HG02938 (cell line): ENCODE data around the gene APBB3.
"Not testable (repeated sequence)": the region's sequence is repeated elsewhere in the genome, so short reads cannot be mapped to it uniquely, and the experiment has no call there.

Source experiments
- ATAC-seq: cut with Tn5 transposase; IDR thresholded peaks from one replicate; pipeline ENCODE4 v1.9.1; 2021; ENCODE audit warnings: mild to moderate bottlenecking, moderate library complexity; ENCODE audit not compliant: unreplicated experiment

Gene APBB3, protein sequence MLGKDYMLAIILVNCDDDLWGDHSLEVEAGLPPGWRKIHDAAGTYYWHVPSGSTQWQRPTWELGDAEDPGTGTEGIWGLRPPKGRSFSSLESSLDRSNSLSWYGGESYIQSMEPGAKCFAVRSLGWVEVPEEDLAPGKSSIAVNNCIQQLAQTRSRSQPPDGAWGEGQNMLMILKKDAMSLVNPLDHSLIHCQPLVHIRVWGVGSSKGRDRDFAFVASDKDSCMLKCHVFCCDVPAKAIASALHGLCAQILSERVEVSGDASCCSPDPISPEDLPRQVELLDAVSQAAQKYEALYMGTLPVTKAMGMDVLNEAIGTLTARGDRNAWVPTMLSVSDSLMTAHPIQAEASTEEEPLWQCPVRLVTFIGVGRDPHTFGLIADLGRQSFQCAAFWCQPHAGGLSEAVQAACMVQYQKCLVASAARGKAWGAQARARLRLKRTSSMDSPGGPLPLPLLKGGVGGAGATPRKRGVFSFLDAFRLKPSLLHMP

DNA sequence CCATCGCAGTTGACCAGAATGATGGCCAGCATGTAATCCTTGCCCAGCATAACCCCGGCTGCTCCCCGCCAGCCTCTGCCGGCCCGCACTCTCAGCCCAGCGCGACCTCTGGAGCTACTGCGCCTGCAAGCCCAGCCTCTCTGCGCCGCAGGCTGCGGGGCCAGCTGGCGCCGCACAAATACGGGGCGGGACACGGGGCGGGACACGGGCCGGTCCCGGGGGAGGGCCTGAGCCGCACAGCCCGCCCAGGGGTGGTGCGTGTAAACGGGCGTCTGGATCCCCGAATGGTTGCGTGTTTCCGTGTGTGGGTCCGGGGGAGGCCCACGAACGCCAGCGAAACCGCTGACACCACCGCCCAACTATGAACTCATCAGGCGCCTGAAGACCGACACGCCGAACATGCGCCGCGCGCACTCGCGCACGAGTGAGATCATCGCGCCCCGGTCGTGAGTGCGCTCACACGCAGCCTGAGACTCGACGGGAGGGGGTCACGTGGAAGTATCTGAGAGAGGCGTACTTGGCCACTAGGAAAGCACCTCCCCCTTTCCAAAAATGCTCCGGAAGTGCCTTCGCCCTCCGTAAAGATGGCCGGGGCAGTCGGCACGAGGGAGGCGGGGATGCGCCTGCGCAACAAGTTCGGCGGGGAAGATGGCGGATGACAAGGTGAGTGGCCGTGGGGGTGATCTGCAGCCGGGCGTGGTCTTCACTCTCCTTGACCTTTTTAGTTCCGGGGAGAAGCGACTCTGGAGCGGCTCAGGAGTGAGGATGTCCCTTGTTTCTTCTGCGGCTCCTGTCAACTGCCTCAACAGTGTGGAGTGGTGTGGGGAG is at the start of gene APBB3, which contains the start of gene SLC35A4:
Gene APBB3 (minus strand): TSS at position 403 of the 828 bp plus-strand sequence. CDS start 353 bp downstream, at position 50.
Gene SLC35A4 (plus strand): TSS at position 633 of the 828 bp plus-strand sequence. CDS start 2,342 bp downstream, outside the sequence.
- ATAC-seq = peak; percentile 86

GRCh38 chr5:140611020-140611521 is 46.7 kb upstream of the APBB3 start:
- ATAC-seq = no peak

- ATAC-seq = no peak
Measured at GRCh38 chr5:140609126-140609525, 44.7 kb upstream of the APBB3 start.

GRCh38 chr5:140608722-140609121 is 44.3 kb upstream of the APBB3 start:
- ATAC-seq = no peak

DNA sequence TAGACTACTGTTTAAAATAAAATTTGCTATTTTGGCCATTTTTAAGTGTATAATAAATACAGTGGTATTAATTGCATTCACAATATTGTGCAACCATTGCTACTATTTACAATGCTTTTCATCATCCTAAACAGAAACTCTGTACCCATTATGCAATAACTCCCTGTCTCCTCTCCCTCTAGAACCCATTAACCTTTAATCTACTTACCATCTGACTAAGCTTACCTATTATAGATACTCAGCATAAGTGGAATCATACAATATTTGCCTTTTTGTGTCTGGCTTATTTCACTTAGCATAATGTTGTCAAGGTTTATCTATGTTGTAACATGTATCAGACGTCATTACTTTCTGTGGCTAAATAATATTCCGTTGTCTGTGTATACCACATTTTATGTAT is 42.6 kb upstream of the APBB3 start:
- ATAC-seq = no peak

DNA sequence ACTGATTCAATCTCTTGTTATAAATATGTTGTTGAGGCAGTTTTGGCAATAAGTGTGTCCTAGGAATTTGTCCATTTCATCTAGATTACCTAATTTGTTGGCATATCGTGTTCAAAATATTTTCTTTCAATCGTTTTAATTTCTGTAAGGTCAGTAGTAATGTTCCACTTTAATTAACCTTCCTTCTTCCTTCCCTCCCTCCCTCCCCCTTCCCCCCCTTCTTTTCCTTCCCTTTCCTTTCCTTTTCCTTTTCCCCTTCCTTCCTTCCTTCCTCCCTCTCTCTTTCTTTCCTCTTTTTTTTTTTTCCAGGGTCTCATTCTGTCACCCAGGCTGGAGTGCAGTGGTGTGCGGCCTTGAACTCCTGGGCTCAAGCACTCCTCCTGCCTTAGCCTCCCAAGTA is 41.5 kb upstream of the APBB3 start:
- ATAC-seq = no peak

DNA sequence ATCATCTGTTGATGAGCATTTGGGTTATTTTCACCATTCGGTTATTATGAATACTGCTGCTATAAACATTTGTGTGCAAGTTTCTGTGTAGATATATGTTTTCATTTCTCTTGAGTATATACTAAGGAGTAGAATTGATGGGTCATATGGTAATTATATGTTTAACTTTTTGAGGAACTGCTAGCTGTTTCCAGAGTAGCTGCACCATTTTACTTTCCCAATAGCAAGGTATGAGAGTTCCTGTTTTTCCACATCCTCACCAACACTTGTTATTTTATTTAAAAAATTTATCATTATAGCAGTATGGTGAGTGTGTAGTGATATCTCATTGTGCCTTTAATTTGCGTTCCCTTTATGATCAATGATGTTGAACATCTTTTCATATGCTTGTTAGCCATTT is 39.3 kb upstream of the APBB3 start:
- ATAC-seq = no peak

- ATAC-seq = not testable (repeated sequence)
Measured at GRCh38 chr5:140603446-140603698, 39.0 kb upstream of the APBB3 start.

- no peak for ATAC-seq
Measured at GRCh38 chr5:140602147-140602546, 37.7 kb upstream of the APBB3 start.

DNA sequence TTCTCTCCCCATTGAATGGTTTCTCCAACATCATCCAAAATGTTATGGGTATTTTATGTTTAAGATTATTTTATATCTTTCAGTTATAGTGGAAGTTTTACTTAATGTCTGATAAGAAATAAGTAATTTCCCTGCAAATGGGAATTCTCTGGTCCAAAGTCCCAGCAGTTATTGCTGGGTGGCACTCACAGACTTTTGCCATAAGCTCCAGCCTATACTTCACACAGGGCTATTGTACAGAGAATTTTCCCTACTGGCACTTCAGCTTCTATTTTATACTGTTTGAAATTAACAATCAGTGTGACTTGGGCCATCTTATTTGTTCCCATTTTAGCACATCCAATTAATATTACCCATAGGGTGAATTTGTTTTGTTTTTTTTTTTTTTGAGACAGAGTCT is 35.7 kb upstream of the APBB3 start:
- ATAC-seq = no peak

- ATAC-seq = no peak
Measured at GRCh38 chr5:140598836-140599235, 34.4 kb upstream of the APBB3 start.

- no peak for ATAC-seq
Measured at GRCh38 chr5:140596321-140596741, 31.9 kb upstream of the APBB3 start.

DNA sequence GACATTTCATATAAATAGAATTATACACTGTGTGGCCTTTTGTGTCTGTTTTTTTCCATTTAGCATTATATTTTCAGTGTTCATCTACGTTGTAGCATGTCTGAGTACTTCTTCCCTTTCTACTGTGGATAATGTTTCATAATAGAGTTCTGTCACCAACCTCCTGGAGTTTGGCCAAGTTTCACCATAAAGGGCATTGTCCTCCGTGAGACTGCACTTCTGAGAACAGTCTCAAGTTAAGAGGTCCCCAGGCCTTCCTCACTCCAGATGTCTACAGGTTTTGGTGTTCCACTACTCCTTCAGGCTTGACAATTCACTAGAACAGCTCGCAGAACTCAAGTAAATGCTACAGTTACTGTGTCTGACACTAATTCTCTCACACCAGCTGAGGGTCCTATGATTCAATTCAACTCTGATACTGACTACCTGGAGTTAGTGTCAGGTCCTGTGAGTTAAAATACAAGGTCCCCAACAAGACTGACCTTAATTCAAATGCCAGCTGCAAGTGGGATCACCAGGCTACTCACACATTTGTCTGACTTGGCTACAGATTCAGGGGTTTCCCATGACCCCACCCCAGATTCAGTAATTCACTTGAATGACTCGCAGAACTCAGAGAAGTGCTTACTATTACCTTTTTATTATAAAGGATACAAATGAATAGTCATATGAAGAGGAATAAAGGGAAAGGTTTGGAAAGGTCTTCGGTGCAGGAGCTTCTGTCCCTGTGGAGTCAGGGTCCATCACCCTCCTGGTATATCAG is 31.3 kb upstream of the APBB3 start:
- ATAC-seq = no peak

- ATAC-seq = no peak
Measured at GRCh38 chr5:140594169-140594568, 29.8 kb upstream of the APBB3 start.

GRCh38 chr5:140593070-140593469 is 28.7 kb upstream of the APBB3 start:
- not testable (repeated sequence) for ATAC-seq

DNA sequence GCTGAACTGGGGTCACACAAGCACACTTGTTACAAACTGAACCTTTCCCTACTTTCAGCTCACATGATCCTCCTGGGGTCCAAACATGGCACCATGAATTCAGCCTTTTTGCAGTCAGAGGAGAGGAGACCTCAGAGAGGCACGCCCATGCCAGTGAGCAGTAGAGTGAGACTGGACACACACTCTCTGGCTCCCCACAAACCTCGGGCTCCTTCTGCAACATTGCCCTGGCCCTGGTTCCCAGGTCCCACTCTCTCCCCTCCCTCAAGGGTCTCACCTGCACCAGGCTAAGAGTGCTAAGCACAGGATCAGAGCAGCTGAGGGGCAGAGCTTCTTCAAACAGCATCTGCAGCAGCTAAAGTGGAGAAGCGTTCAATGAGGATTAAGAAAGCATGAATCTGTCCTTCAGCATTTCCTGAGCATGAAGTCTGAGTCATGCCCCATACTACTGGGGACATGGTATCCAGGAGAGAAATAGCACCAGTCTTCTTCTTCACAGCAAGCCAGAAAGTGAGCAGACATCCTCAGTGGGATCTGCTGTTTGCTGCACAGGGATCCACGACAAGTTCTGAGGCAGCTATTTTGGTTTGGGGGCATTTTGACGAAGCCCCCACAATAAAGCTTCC is 27.5 kb upstream of the APBB3 start:
- no peak for ATAC-seq

GRCh38 chr5:140590861-140591260 is 26.5 kb upstream of the APBB3 start:
- ATAC-seq = no peak

DNA sequence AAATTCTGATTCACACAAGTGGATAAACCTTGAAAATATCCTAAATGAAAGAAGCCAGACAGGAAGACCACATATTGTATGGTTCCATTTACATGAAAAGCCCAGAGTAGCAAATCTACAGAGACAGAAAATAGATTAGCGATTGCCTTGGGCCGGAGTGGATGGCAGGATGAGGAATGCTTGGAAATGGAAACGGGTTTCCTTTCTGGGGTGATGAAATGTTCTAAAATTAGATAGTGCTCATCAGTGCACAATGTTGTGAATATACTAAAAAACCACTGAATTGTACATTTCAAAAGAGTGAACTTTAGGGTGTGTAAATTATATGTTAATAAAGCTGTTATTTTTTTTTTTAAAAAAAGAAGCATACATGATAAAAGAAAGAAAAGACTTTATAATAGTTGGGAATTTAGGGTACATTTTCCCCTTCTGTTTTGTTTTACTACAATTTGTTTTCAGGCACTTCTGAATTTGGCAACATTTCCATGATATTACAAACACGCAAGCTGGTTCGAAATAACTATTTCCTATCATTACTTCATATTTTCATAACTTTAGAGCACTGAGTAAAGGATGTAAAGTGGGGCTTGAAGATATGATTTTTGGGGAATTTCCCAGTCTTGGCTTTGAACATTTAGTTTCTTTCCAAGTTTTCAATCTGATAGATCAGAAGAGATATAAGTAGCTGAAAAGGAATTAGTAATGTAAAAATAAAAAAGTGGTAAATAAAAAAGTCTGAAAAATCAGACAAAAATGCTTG is 24.1 kb upstream of the APBB3 start:
- no peak for ATAC-seq

- ATAC-seq = no peak
Measured at GRCh38 chr5:140587495-140587894, 23.1 kb upstream of the APBB3 start.
